Transverse colon (tissue), 4 donors: ENCODE measurements around the gene RBL1. TPM values are rescaled to one million over a fixed set of nuclear protein-coding genes. Genes with fewer than 3 reads are reported as not detected.

Source experiments
- DNase-seq: peaks from one replicate; pipeline ENCODE4 v3.0.0-alpha.2; 2019
- H3K27ac ChIP-seq, 4 donors: fragments of 200-600 bp; sonication (generic); 2 replicates each; pipeline ENCODE4 v1.5.1; 2016 to 2018; ENCODE audit warnings: inconsistent platforms in 4 of 4
- H3K27me3 ChIP-seq: fragments of 200-600 bp; sonication (generic); 2 replicates; pipeline ENCODE4 v1.5.1; 2017; ENCODE audit warnings: inconsistent platforms
- H3K36me3 ChIP-seq, 4 donors: fragments of 200-600 bp; sonication (generic); 2 replicates each; pipeline ENCODE4 v1.5.1; 2017 to 2019; ENCODE audit warnings: inconsistent platforms in 4 of 4
- H3K4me1 ChIP-seq, 4 donors: fragments of 200-600 bp; sonication (generic); 2 replicates each; pipeline ENCODE4 v1.5.1; 2017 to 2020; ENCODE audit warnings: inconsistent platforms in 4 of 4
- H3K4me3 ChIP-seq, 4 donors: fragments of 200-600 bp; sonication (generic); 1 replicate in 1 of 4; 2 replicates in 3 of 4; pipeline versions ENCODE4 v1.5.1 to v1.6.1; 2017 to 2019; ENCODE audit warnings: inconsistent platforms in 4 of 4
- H3K9me3 ChIP-seq, 2 donors: fragments of 200-600 bp; sonication (generic); 2 replicates each; pipeline ENCODE4 v1.5.1; 2017 to 2019; ENCODE audit warnings: inconsistent platforms in 2 of 2
- CTCF ChIP-seq, 5 experiments: fragments of 200-600 bp in 3 of 5; fragments of 450-650 bp in 2 of 5; sonication (generic) in 3 of 5; IDR thresholded peaks; 1 replicate in 2 of 5; 2 replicates in 3 of 5; pipeline ENCODE4 v1.5.1; 2016 to 2017; ENCODE audit warnings: antibody characterized with exemption in 5 of 5, inconsistent platforms in 3 of 5, mild to moderate bottlenecking in 2 of 5, moderate library complexity in 1 of 5
- EP300 ChIP-seq: sonication (generic); formaldehyde crosslinking; IDR thresholded peaks from one replicate; pipeline ENCODE4 v1.6.1; 2017; ENCODE audit warnings: antibody characterized with exemption, low read depth
- POLR2A ChIP-seq: fragments of 450-650 bp; IDR thresholded peaks from one replicate; pipeline ENCODE4 v1.6.1; 2016; ENCODE audit warnings: antibody characterized with exemption, mild to moderate bottlenecking, moderate library complexity
- POLR2AphosphoS5 ChIP-seq, 3 donors: sonication (generic); formaldehyde crosslinking; IDR thresholded peaks; one replicate each; pipeline ENCODE4 v1.6.1; 2016; ENCODE audit warnings: antibody characterized with exemption in 3 of 3
- WGBS, 2 donors: methylation state at CpG; one replicate each; pipeline ENCODE4 v1.1.5; 2018; ENCODE audit warnings: low coverage in 1 of 2; 5-methylcytosine and 5-hydroxymethylcytosine counted together
- in situ Hi-C, 4 donors: fragments of 200-750 bp; cut with MboI; loops; one replicate each; pipeline versions ENCODE4 v1.15.0 to v1.15.1; 2017; ENCODE audit warnings: low sequenced_read_pairs in 3 of 4, low pct_ligation_motif_present in 1 of 4, low pct_unique_long_range_greater_than_20kb in 1 of 4
- intact Hi-C: fragments of 100-400 bp; cut with DNase I; formaldehyde crosslinking; loops from one replicate; pipeline ENCODE4 v1.15.1; 2023; ENCODE audit warnings: low total_unique reads
- total RNA-seq, 4 donors: library from RNA; depleted of rRNA; stranded (reverse); fragments of >200 nt; gene quantifications; one replicate each; pipeline ENCODE4 v1.1.0, GENCODE V29; 2016

The RBL1 gene
- total RNA-seq: 10 to 100 TPM in 1 of 4 donors, 1 to 10 TPM in 3; 1.5 to 11.6 (median 4.9) TPM

GRCh38 chr20:37095599-37096414 is at the start of gene RBL1:
Gene RBL1, minus strand, starts transcription at chr20:37095997. Its CDS starts 69 bp downstream, at chr20:37095928.
- Histone ChIP-seq H3K27me3 (no peaks in the 10 kb centered on the region), H3K9me3 (no peaks in the 10 kb centered on the region), H3K4me1 (peaks cover 6 to 16% (median 10%) of the 10 kb centered on the region in 4 donors), H3K4me3 (peak within 1 kb of the TSS; percentile 58 to 82 (median 68)), H3K27ac (peak within 1 kb of the TSS; percentile 72 to 86 (median 76)), H3K36me3 (no peaks in the 10 kb centered on the region)
- peak; percentile 85 for DNase-seq
- TF ChIP-seq POLR2AphosphoS5 (IDR thresholded peaks at IDR 0.05) (peak; percentile 65 to 78 (median 70)), EP300 (no peak), POLR2A (peak; percentile 51), CTCF (IDR thresholded peaks at IDR 0.05) (peak in 2 of 5 experiments; percentile 12 to 18)
- intact Hi-C loops: no loop called here
- 0 to 1% methylated on average over 3 to 38 of the region's 58 CpGs for WGBS, 2 donors
- in situ Hi-C loops: no loop called here

- 91 to 100% methylated on average over 2 to 8 of the region's 8 CpGs for WGBS, 2 donors
- no peak for DNase-seq
- intact Hi-C loops: no loop called here
Observed at GRCh38 chr20:37144856-37145404, 49.1 kb upstream of the RBL1 start.

GRCh38 chr20:37142708-37143107 is 46.9 kb upstream of the RBL1 start:
- Histone ChIP-seq H3K36me3 (no peaks in the 10 kb centered on the region), H3K27ac (no peak overlapping the region), H3K4me3 (no peak overlapping the region), H3K27me3 (no peaks in the 10 kb centered on the region), H3K9me3 (no peaks in the 10 kb centered on the region), H3K4me1 (no peaks in the 10 kb centered on the region)
- intact Hi-C loops: no loop called here
- DNase-seq: no peak
- WGBS, 2 donors: 79 to 86% methylated on average over 3 of the region's 3 CpGs
- in situ Hi-C loops: no loop called here
- TF ChIP-seq CTCF (IDR thresholded peaks at IDR 0.05) (no peak), POLR2A (no peak), POLR2AphosphoS5 (IDR thresholded peaks at IDR 0.05) (no peak), EP300 (no peak)

More at GRCh38 chr20:37144856-37145404, 49.1 kb upstream of the RBL1 start:
- Histone ChIP-seq H3K4me1 (no peaks in the 10 kb centered on the region), H3K9me3 (no peaks in the 10 kb centered on the region), H3K4me3 (no peak overlapping the region), H3K36me3 (no peaks in the 10 kb centered on the region), H3K27me3 (no peaks in the 10 kb centered on the region), H3K27ac (no peak overlapping the region)
- in situ Hi-C loops: no loop called here
- TF ChIP-seq POLR2A (no peak), EP300 (no peak), POLR2AphosphoS5 (IDR thresholded peaks at IDR 0.05) (no peak), CTCF (IDR thresholded peaks at IDR 0.05) (no peak)

GRCh38 chr20:37137547-37137946 is 41.8 kb upstream of the RBL1 start:
- Histone ChIP-seq H3K4me1 (no peaks in the 10 kb centered on the region), H3K36me3 (no peaks in the 10 kb centered on the region), H3K27ac (no peak overlapping the region), H3K27me3 (no peaks in the 10 kb centered on the region), H3K4me3 (no peak overlapping the region), H3K9me3 (no peaks in the 10 kb centered on the region)
- intact Hi-C loops (no loop called here), in situ Hi-C loops (no loop called here)
- 77 to 85% methylated on average over 4 of the region's 4 CpGs for WGBS, 2 donors
- TF ChIP-seq POLR2A: no peak
- TF ChIP-seq POLR2AphosphoS5 (IDR thresholded peaks at IDR 0.05): no peak
- TF ChIP-seq CTCF (IDR thresholded peaks at IDR 0.05): no peak
- TF ChIP-seq EP300: no peak
- DNase-seq: no peak
